ENCODE measurements around the gene LAIR1. TPM values are rescaled to one million over a fixed set of nuclear protein-coding genes. Genes with fewer than 3 reads are reported as not detected.
"Not testable (repeated sequence)": the region's sequence is repeated elsewhere in the genome, so short reads cannot be mapped to it uniquely, and the experiment has no call there.

The LAIR1 gene
- total RNA-seq, 1 experiment from 2014 or later: not detected

- DNase-seq: no peak
- H3K27ac ChIP-seq: no peak overlapping the region
- H3K36me3 ChIP-seq: no peaks in the 10 kb centered on the region
- H3K27me3 ChIP-seq: no peaks in the 10 kb centered on the region; the same call in 1 of the 2 replicates
- H3K4me1 ChIP-seq: no peaks in the 10 kb centered on the region
- H3K9me3 ChIP-seq (replicated peaks): no peaks in the 10 kb centered on the region
- H3K4me3 ChIP-seq: no peak overlapping the region
Measured at GRCh38 chr19:54369082-54369687, 4.5 kb upstream of the LAIR1 start.

- H3K27ac ChIP-seq: no peak overlapping the region
- no peak for DNase-seq
- H3K27me3 ChIP-seq: no peaks in the 10 kb centered on the region; the same call in 1 of the 2 replicates
- no peaks in the 10 kb centered on the region for H3K9me3 ChIP-seq (replicated peaks)
- H3K4me1 ChIP-seq: no peaks in the 10 kb centered on the region
- no peaks in the 10 kb centered on the region for H3K36me3 ChIP-seq
- H3K4me3 ChIP-seq: no peak overlapping the region
Measured at GRCh38 chr19:54366811-54367210, 2.1 kb upstream of the LAIR1 start.

DNA sequence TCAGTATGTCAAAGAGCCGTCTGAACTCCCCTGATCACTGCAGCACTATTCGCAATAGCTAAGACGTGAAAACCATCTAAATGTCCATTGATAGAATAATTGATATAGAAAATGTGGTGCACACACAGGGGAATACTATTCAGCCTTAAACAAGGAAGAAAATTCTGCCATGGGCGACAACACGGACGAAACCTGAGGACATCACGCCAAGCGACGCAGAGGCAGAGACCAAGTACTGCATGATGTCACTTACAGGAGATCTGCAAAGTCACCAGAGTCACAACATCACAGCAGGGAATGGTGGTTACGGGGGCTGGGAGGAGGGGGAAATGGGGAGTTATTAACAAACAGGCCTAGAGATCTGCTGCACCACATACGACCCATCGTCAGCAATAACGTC, 1.1 kb upstream of the LAIR1 start:
- H3K36me3 ChIP-seq; H3K27me3 ChIP-seq; H3K9me3 ChIP-seq (replicated peaks); H3K27ac ChIP-seq; H3K4me3 ChIP-seq; DNase-seq; H3K4me1 ChIP-seq: not testable (repeated sequence)

DNA sequence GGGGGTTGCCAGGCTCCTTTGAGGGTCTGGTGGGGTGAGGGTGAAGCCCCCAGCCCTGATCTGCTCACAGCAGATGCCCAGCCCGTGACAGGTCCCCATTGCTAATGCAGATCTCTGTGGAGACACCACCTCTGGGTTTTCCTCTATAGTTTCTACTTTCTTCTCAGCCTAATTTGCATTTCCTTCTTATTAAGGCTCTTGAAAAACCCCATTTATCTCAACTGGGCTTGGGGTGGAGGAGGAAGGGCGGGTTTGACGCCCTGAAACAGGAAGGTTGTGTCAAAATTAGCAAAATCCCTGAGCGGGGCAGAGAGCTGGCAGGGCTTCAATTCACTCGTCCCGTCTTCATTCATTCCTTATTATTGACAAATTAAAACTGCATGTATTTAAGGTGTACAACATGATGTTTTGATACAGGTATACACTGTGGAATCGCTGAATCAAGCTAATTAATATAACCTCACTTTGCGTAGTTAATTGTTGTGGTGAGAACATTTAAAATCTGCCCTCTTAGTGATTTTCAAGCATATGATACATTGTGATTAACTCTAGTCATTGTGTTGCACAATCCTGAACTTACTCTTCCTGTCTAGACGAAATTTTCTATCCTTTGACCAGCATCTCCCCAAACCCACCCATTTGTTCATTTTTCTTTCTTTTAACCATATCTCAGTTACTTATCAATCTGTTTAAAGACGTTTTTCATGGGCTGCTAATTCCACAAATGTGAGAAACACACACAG, 2.9 kb downstream of the LAIR1 start:
- H3K27ac ChIP-seq; H3K9me3 ChIP-seq (replicated peaks); H3K4me3 ChIP-seq; H3K4me1 ChIP-seq; H3K36me3 ChIP-seq; DNase-seq; H3K27me3 ChIP-seq: not testable (repeated sequence)

GRCh38 chr19:54359149-54359820, 5.4 kb downstream of the LAIR1 start:
- not testable (repeated sequence) for H3K36me3 ChIP-seq; H3K4me1 ChIP-seq; DNase-seq; H3K4me3 ChIP-seq; H3K27ac ChIP-seq; H3K9me3 ChIP-seq (replicated peaks); H3K27me3 ChIP-seq

DNA sequence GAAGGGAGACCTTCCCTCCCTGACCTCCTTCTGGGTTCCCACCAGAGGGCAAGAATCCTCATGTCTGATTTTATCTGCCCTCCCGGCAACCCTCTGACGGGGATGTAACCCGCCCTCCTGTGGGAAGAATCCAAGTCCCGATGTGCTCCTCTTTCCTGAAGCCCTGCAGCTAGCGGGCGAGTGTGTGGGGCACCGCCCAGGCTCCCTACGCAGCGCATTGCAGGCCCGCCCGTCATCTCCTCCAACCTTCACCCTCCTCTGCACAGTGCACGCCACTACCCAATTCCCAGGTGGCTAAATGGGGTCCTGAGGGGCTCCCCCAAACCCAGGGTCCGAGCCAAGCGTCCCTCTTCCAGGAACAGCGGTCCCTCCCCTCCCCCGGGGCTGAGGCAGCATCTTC, 7.3 kb downstream of the LAIR1 start:
- Histone ChIP-seq H3K27ac (no peak overlapping the region), H3K4me1 (no peaks in the 10 kb centered on the region), H3K27me3 (no peaks in the 10 kb centered on the region), H3K9me3 (replicated peaks) (no peaks in the 10 kb centered on the region), H3K36me3 (no peaks in the 10 kb centered on the region), H3K4me3 (no peak overlapping the region)
- no peak for DNase-seq

GRCh38 chr19:54356444-54357056, 8.2 kb downstream of the LAIR1 start:
- no peak for DNase-seq
- Histone ChIP-seq H3K4me1 (no peaks in the 10 kb centered on the region), H3K36me3 (no peaks in the 10 kb centered on the region), H3K9me3 (replicated peaks) (no peaks in the 10 kb centered on the region), H3K4me3 (no peak overlapping the region), H3K27me3 (no peaks in the 10 kb centered on the region), H3K27ac (no peak overlapping the region)

GRCh38 chr19:54355675-54356074, 9.1 kb downstream of the LAIR1 start:
- Histone ChIP-seq H3K36me3 (no peaks in the 10 kb centered on the region), H3K27ac (no peak overlapping the region), H3K4me1 (no peaks in the 10 kb centered on the region), H3K4me3 (no peak overlapping the region), H3K9me3 (replicated peaks) (no peaks in the 10 kb centered on the region), H3K27me3 (no peaks in the 10 kb centered on the region)
- no peak for DNase-seq

DNA sequence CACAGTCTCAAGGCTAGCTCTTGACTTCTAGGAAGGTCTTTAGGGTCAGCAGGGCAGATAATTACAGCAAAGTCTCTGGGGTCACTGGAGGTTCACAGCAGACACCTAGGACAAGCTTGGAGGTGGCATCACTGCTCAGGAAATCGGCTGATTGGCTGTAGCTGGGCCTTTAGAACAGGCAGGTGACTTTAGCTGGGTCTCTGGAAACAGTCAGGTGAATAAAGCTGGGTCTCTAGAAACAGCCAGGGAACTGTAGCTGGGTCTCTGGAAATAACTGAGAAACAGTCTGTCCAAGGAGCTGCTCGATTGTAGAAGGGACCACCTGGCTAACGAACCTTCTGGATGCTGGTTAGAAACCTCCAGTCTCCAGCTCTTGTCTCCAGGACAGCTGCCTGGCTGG, 10.0 kb downstream of the LAIR1 start:
- Histone ChIP-seq H3K4me3 (no peak overlapping the region), H3K9me3 (replicated peaks) (no peaks in the 10 kb centered on the region), H3K27me3 (no peaks in the 10 kb centered on the region; the same call in 1 of the 2 replicates), H3K4me1 (no peaks in the 10 kb centered on the region), H3K36me3 (no peaks in the 10 kb centered on the region), H3K27ac (no peak overlapping the region)
- no peak for DNase-seq

GRCh38 chr19:54352546-54352945, 12.2 kb downstream of the LAIR1 start:
- Histone ChIP-seq H3K27me3 (peaks cover 3% of the 10 kb centered on the region; the same call in 1 of the 2 replicates), H3K4me1 (no peaks in the 10 kb centered on the region), H3K4me3 (no peak overlapping the region), H3K9me3 (replicated peaks) (no peaks in the 10 kb centered on the region), H3K27ac (no peak overlapping the region), H3K36me3 (no peaks in the 10 kb centered on the region)
- DNase-seq: no peak

DNA sequence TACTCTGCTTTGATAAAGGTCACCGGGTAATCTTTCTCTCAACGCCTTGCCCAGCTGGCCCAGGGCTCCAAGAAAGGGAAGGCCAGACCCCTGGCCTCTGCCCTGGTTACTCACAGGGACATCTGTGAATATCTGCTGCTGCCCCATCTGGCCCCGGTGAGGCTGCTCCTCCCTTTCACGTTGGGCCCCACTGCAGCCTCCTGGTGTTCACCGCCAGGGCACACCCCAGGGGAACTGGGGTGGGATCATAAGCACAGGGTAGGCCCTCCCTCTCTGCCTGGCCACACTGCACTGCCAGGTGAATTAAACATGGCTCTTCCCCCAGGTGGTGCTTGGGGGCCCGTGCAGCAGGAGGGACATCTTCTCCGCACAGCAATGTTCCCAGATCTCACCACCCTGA, 12.7 kb downstream of the LAIR1 start:
- H3K4me3 ChIP-seq: no peak overlapping the region
- H3K36me3 ChIP-seq: no peaks in the 10 kb centered on the region
- peaks cover 3% of the 10 kb centered on the region; the same call in 1 of the 2 replicates for H3K27me3 ChIP-seq
- DNase-seq: no peak
- H3K4me1 ChIP-seq: no peaks in the 10 kb centered on the region
- H3K27ac ChIP-seq: no peak overlapping the region
- no peaks in the 10 kb centered on the region for H3K9me3 ChIP-seq (replicated peaks)

GRCh38 chr19:54351474-54351873, 13.3 kb downstream of the LAIR1 start:
- Histone ChIP-seq H3K9me3 (replicated peaks) (no peaks in the 10 kb centered on the region), H3K4me1 (no peaks in the 10 kb centered on the region), H3K27ac (no peak overlapping the region), H3K27me3 (peaks cover 3% of the 10 kb centered on the region; the same call in 1 of the 2 replicates), H3K4me3 (no peak overlapping the region), H3K36me3 (no peaks in the 10 kb centered on the region)
- no peak for DNase-seq

GRCh38 chr19:54345938-54346386, 18.8 kb downstream of the LAIR1 start:
- peaks cover 11% of the 10 kb centered on the region; the same call in 1 of the 2 replicates for H3K27me3 ChIP-seq
- H3K4me1 ChIP-seq: no peaks in the 10 kb centered on the region
- H3K4me3 ChIP-seq: no peak overlapping the region
- no peak overlapping the region for H3K27ac ChIP-seq
- H3K36me3 ChIP-seq: no peaks in the 10 kb centered on the region
- DNase-seq: no peak
- H3K9me3 ChIP-seq (replicated peaks): no peaks in the 10 kb centered on the region

- DNase-seq: no peak
- H3K9me3 ChIP-seq (replicated peaks): no peaks in the 10 kb centered on the region
Measured at GRCh38 chr19:54343868-54344267, 20.9 kb downstream of the LAIR1 start.

DNA sequence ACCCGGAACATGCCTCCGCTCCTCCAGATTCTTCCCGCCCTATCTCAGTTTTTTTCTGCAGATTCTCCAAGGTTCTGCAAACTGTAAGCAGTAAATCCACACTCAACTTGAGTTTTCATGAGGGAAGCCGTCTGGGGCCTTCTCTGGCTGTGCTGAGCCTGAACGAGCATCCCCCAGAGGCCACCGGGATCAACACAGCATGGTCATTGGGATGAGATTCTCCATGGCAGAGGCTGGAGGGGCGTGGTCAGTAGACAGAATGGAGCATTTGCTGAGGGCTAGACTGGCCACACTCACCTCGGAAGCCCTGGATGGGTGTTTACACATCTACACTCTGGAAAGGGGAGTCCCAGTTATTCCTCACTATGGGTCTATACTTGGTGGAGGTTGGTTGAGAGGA, 23.4 kb downstream of the LAIR1 start:
- Histone ChIP-seq H3K27ac (no peak overlapping the region), H3K9me3 (replicated peaks) (no peaks in the 10 kb centered on the region), H3K4me3 (no peak overlapping the region), H3K4me1 (no peaks in the 10 kb centered on the region), H3K36me3 (no peaks in the 10 kb centered on the region), H3K27me3 (peaks cover 21% of the 10 kb centered on the region; the same call in 1 of the 2 replicates)
- no peak for DNase-seq

More at GRCh38 chr19:54343868-54344267, 20.9 kb downstream of the LAIR1 start:
- Histone ChIP-seq H3K27ac (no peak overlapping the region), H3K36me3 (no peaks in the 10 kb centered on the region), H3K27me3 (peaks cover 14% of the 10 kb centered on the region; the same call in 1 of the 2 replicates), H3K4me1 (no peaks in the 10 kb centered on the region), H3K4me3 (no peak overlapping the region)

All from SJCRH30 (cell line).